K562 (cell line): Measurements from ENCODE around the gene PHETA2. TPM values are rescaled to one million over a fixed set of nuclear protein-coding genes. Genes with fewer than 3 reads are reported as not detected.

Source experiments
- ATF7 ChIP-seq: fragments of 450-650 bp; IDR thresholded peaks from 2 replicates; pipeline ENCODE4 v1.7.1; 2014; ENCODE audit warnings: mild to moderate bottlenecking, moderate library complexity
- CHD1 ChIP-seq: fragments of 200-600 bp; sonication (generic); IDR thresholded peaks from one replicate; pipeline ENCODE4 v1.6.1; 2012; ENCODE audit warnings: mild to moderate bottlenecking, moderate library complexity, low read length, inconsistent platforms
- DDX20 ChIP-seq: fragments of 450-650 bp; IDR thresholded peaks from 2 replicates; pipeline ENCODE4 v1.6.1; 2016; ENCODE audit warnings: missing genetic modification characterization, low read depth, mild to moderate bottlenecking, missing compliant biosample characterization, moderate library complexity
- ELF4 ChIP-seq: fragments of 450-650 bp; formaldehyde crosslinking; IDR thresholded peaks from 2 replicates; pipeline ENCODE4 v1.4.0; 2022; ENCODE audit warnings: missing genetic modification characterization
- GATAD2B ChIP-seq: fragments of 450-650 bp; IDR thresholded peaks from 2 replicates; pipeline ENCODE4 v1.6.1; 2017; ENCODE audit warnings: mild to moderate bottlenecking, borderline replicate concordance
- HDAC1 ChIP-seq, 2 experiments: fragments of 450-650 bp; IDR thresholded peaks; 2 replicates each; pipeline ENCODE4 v1.6.1; 2016 to 2017; ENCODE audit warnings: inconsistent platforms in 1 of 2, mild to moderate bottlenecking in 1 of 2, moderate library complexity in 1 of 2
- HDGF ChIP-seq: fragments of 450-650 bp; IDR thresholded peaks from 2 replicates; pipeline ENCODE4 v1.6.1; 2016
- ILF3 ChIP-seq: fragments of 450-650 bp; IDR thresholded peaks from 2 replicates; pipeline ENCODE4 v1.6.1; 2018; ENCODE audit warnings: antibody characterized with exemption, mild to moderate bottlenecking, moderate library complexity, borderline replicate concordance
- KLF10 ChIP-seq: fragments of 250-450 bp; sonication (Bioruptor Pico); IDR thresholded peaks from 2 replicates; pipeline ENCODE4 v1.6.1; 2021; ENCODE audit warnings: matching md5 sums
- NCOR1 ChIP-seq: fragments of 450-650 bp; IDR thresholded peaks from 2 replicates; pipeline ENCODE4 v1.6.1; 2016; ENCODE audit warnings: mild to moderate bottlenecking, moderate library complexity
- NFIX ChIP-seq: fragments of 250-450 bp; sonication (Bioruptor Pico); IDR thresholded peaks from 2 replicates; pipeline ENCODE4 v1.4.0; 2020; ENCODE audit warnings: low read depth, mild to moderate bottlenecking, moderate library complexity
- PHF8 ChIP-seq: fragments of 200-600 bp; sonication (generic); IDR thresholded peaks from 2 replicates; pipeline ENCODE4 v1.6.1; 2012; ENCODE audit warnings: mixed run types, mild to moderate bottlenecking, inconsistent platforms, low read length, moderate library complexity, borderline replicate concordance
- PTRF ChIP-seq: fragments of 450-650 bp; IDR thresholded peaks from 2 replicates; pipeline ENCODE4 v1.6.1; 2016; ENCODE audit warnings: mild to moderate bottlenecking, missing genetic modification characterization, missing compliant biosample characterization
- SIRT6 ChIP-seq: IDR thresholded peaks from one replicate; pipeline ENCODE4 v1.6.1; 2012; ENCODE audit warnings: low read depth, mild to moderate bottlenecking, control low read depth, inconsistent platforms, low read length, moderate library complexity
- SMARCB1 ChIP-seq: IDR thresholded peaks from 2 replicates; pipeline ENCODE4 v1.6.1; 2011; ENCODE audit warnings: improper control_type of control experiment, low read depth; ENCODE audit not compliant: insufficient read length
- XRCC5 ChIP-seq: fragments of 200-400 bp; formaldehyde crosslinking; IDR thresholded peaks from 2 replicates; pipeline ENCODE4 v1.6.1; 2017; ENCODE audit warnings: low read depth, mild to moderate bottlenecking, low read length
- ZFX ChIP-seq: sonication (generic); formaldehyde crosslinking; IDR thresholded peaks from 2 replicates; pipeline ENCODE4 v1.8.0; 2022; ENCODE audit warnings: mild to moderate bottlenecking, missing genetic modification reagents, moderate library complexity
- ZNF41 ChIP-seq: fragments of 250-450 bp; sonication (Bioruptor Pico); conservative IDR thresholded peaks from 2 replicates; pipeline ENCODE4 v1.4.0; 2020; ENCODE audit warnings: mild to moderate bottlenecking
- polyA plus RNA-seq, 8 experiments: library from polyadenylated mRNA; depleted of rRNA in 4 of 8; stranded (reverse) in 5 of 8; unstranded in 3 of 8; fragments of >200 nt; fragmentation: Nextera tagmentation in 2 of 8; fragmentation: Illumina TruSeq in 1 of 8; extraction: Ambion mirVana in 2 of 8; extraction: Trizol in 1 of 8; gene quantifications; 2 replicates each; pipeline versions ENCODE4 v1.2.1 to v1.2.3, GENCODE V29; 2011 to 2014; ENCODE audit warnings: inconsistent platforms in 1 of 8, missing spikeins in 1 of 8
- total RNA-seq, 7 experiments: library from RNA; depleted of rRNA in 6 of 7; stranded (reverse); fragments of >200 nt in 6 of 7; fragmentation: Illumina TruSeq in 2 of 7; extraction: Trizol in 2 of 7; gene quantifications; 2 replicates each; pipeline versions ENCODE4 v1.2.1 to v1.2.3, GENCODE V29; 2011 to 2021; ENCODE audit warnings: low replicate concordance in 1 of 7
- TF ChIP-seq, protein P1 (sequence below): sonication (generic); formaldehyde crosslinking; IDR thresholded peaks from 2 replicates; pipeline ENCODE4 v1.8.0; 2023; ENCODE audit warnings: mild to moderate bottlenecking, missing genetic modification reagents
- TF ChIP-seq, protein P2 (sequence below): sonication (generic); formaldehyde crosslinking; IDR thresholded peaks from 2 replicates; pipeline ENCODE4 v1.8.0; 2022; ENCODE audit warnings: mild to moderate bottlenecking, missing genetic modification reagents
- TF ChIP-seq, protein P3 (sequence below): fragments of 200-800 bp; sonication (Bioruptor generic); IDR thresholded peaks from 2 replicates; pipeline ENCODE4 v1.6.1; 2017; ENCODE audit warnings: missing genetic modification characterization, missing compliant biosample characterization
- TF ChIP-seq, protein P4 (sequence below): fragments of 450-650 bp; IDR thresholded peaks from 2 replicates; pipeline ENCODE4 v1.6.1; 2018; ENCODE audit warnings: mild to moderate bottlenecking, low read depth; ENCODE audit not compliant: partially characterized antibody

The PHETA2 gene
- total and polyA plus RNA-seq, 9 of the 15 experiments (the other 6 are each of a cell fraction or from before 2014, with no cell fraction given): 0.07 to 0.22 (median 0.08) TPM; not detected in 5

DNA sequence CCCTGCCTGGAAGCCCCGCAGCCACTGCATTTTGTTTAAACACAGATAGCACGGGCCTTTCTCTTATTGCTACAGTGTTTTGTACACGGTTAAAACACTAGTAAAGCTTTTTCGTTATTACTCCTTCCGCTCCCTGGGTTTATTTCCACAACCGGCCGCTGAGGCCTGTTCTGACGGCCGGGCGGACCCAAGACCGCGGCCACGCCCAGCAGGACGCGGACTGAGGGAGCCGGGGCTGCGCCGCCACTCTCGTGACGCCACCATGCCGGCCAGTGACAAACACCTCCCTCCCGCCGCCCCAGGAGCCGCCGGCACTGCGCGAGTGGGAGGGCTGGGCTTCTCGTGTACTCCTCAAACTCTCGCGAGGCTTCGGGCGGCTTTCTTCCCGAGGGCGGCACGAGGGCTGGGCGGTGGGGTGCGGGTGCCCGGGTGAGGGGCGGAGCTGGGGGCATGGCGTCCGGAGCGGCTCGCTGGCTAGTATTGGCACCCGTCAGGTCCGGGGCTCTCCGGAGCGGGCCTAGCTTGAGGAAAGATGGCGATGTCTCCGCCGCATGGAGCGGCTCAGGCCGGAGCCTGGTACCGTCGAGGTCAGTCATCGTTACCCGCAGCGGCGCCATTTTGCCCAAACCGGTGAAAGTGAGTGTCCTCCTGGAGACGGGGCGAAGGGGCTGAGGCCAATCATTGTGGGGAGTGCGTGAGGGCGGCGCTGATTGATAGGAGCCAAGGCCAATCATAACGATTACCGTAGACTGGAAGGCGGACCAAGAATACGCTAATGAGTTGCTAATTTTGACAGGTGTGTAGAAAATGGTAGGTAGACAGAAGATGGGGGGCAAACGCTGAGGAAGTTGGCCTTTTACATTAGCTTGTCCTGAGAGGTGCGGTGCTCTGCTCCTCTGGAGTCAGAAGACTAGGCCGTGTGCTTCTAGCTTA, 5.5 kb downstream of the PHETA2 start, which contains the start of gene SMDT1 (continued):
- TF ChIP-seq, protein P1, sequence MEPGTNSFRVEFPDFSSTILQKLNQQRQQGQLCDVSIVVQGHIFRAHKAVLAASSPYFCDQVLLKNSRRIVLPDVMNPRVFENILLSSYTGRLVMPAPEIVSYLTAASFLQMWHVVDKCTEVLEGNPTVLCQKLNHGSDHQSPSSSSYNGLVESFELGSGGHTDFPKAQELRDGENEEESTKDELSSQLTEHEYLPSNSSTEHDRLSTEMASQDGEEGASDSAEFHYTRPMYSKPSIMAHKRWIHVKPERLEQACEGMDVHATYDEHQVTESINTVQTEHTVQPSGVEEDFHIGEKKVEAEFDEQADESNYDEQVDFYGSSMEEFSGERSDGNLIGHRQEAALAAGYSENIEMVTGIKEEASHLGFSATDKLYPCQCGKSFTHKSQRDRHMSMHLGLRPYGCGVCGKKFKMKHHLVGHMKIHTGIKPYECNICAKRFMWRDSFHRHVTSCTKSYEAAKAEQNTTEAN (CRISPR knock-in tag): no peak
- TF ChIP-seq SIRT6 (no peak), GATAD2B (no peak), CHD1 (no peak), ZFX (CRISPR knock-in tag) (peak; percentile 96), SMARCB1 (no peak), KLF10 (no peak), ATF7 (peak; percentile 73), HDAC1 (IDR thresholded peaks at IDR 0.05) (peak in 1 of 2 experiments; percentile 34; a peak in 1 of 4 replicates), ZNF41 (peak; percentile 73; the same call in 1 of the 2 replicates), PTRF (tag) (no peak), DDX20 (no peak), NFIX (CRISPR knock-in tag) (no peak), PHF8 (peak; percentile 82), ILF3 (no peak), XRCC5 (no peak), ELF4 (CRISPR knock-in tag) (no peak), HDGF (no peak), NCOR1 (no peak)
- TF ChIP-seq, protein P2, sequence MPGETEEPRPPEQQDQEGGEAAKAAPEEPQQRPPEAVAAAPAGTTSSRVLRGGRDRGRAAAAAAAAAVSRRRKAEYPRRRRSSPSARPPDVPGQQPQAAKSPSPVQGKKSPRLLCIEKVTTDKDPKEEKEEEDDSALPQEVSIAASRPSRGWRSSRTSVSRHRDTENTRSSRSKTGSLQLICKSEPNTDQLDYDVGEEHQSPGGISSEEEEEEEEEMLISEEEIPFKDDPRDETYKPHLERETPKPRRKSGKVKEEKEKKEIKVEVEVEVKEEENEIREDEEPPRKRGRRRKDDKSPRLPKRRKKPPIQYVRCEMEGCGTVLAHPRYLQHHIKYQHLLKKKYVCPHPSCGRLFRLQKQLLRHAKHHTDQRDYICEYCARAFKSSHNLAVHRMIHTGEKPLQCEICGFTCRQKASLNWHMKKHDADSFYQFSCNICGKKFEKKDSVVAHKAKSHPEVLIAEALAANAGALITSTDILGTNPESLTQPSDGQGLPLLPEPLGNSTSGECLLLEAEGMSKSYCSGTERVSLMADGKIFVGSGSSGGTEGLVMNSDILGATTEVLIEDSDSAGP (CRISPR knock-in tag): no peak
- TF ChIP-seq, protein P3, sequence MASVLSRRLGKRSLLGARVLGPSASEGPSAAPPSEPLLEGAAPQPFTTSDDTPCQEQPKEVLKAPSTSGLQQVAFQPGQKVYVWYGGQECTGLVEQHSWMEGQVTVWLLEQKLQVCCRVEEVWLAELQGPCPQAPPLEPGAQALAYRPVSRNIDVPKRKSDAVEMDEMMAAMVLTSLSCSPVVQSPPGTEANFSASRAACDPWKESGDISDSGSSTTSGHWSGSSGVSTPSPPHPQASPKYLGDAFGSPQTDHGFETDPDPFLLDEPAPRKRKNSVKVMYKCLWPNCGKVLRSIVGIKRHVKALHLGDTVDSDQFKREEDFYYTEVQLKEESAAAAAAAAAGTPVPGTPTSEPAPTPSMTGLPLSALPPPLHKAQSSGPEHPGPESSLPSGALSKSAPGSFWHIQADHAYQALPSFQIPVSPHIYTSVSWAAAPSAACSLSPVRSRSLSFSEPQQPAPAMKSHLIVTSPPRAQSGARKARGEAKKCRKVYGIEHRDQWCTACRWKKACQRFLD (CRISPR knock-in tag): peak; percentile 96
- TF ChIP-seq, protein P4, sequence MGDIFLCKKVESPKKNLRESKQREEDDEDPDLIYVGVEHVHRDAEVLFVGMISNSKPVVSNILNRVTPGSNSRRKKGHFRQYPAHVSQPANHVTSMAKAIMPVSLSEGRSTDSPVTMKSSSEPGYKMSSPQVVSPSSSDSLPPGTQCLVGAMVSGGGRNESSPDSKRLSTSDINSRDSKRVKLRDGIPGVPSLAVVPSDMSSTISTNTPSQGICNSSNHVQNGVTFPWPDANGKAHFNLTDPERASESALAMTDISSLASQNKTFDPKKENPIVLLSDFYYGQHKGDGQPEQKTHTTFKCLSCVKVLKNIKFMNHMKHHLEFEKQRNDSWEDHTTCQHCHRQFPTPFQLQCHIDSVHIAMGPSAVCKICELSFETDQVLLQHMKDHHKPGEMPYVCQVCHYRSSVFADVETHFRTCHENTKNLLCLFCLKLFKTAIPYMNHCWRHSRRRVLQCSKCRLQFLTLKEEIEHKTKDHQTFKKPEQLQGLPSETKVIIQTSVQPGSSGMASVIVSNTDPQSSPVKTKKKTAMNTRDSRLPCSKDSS: no peak
